Mammary epithelial cell (primary cell): ENCODE measurements around the gene HEATR5A.

Source experiments
- CTCF ChIP-seq, 2 donors: IDR thresholded peaks in 1 of 2; conservative IDR thresholded peaks in 1 of 2; 2 replicates each; pipeline ENCODE4 v1.5.1; 2011 to 2012; ENCODE audit warnings: inconsistent platforms in 2 of 2, low read length in 2 of 2, mild to moderate bottlenecking in 2 of 2, control low read depth in 1 of 2, low read depth in 1 of 2; ENCODE audit not compliant: insufficient read depth in 1 of 2; ENCODE audit errors: extremely low read depth in 1 of 2
- EZH2 ChIP-seq: IDR thresholded peaks from 2 replicates; pipeline ENCODE4 v1.6.1; 2012; ENCODE audit warnings: low read length, inconsistent platforms, borderline replicate concordance

- TF ChIP-seq CTCF (conservative IDR thresholded peaks at IDR 0.05 in 1 of 2, IDR thresholded peaks at IDR 0.05 in 1 of 2; ENCODE audit: extremely low read depth in 1 of 2, insufficient read depth in 1 of 2, low read depth in 1 of 2, low read length in 2 of 2) (no peak), EZH2 (no peak)
Measured at GRCh38 chr14:31388687-31389413, 31.5 kb downstream of the HEATR5A start.
